T-helper 1 cell treated with Interleukin-12 subunit alpha and Interleukin-12 subunit beta and Interleukin-4 antibody, amounts not matched to agents 30 μg/mL and 1 μg/mL, for 36 hours (primary cell): ENCODE data around the gene IP6K2.
"Not testable (repeated sequence)": the region's sequence is repeated elsewhere in the genome, so short reads cannot be mapped to it uniquely, and the experiment has no call there.

Experiments used
- H3K27ac Mint-ChIP-seq: one replicate; pipeline ENCODE4 v1.8.0; 2021; ENCODE audit warnings: mild to moderate bottlenecking, mixed read lengths
- H3K27me3 Mint-ChIP-seq: one replicate; pipeline ENCODE4 v1.8.0; 2021; ENCODE audit warnings: low read depth, mixed read lengths
- H3K36me3 Mint-ChIP-seq: one replicate; pipeline ENCODE4 v1.8.0; 2021; ENCODE audit warnings: low read depth, mixed read lengths
- H3K4me1 Mint-ChIP-seq: one replicate; pipeline ENCODE4 v1.8.0; 2021; ENCODE audit warnings: low read depth, mixed read lengths
- H3K4me3 Mint-ChIP-seq: one replicate; pipeline ENCODE4 v1.8.0; 2021; ENCODE audit warnings: mild to moderate bottlenecking, moderate library complexity, mixed read lengths
- H3K9me3 Mint-ChIP-seq: one replicate; pipeline ENCODE4 v1.8.0; 2021; ENCODE audit warnings: mixed read lengths

Gene IP6K2

DNA sequence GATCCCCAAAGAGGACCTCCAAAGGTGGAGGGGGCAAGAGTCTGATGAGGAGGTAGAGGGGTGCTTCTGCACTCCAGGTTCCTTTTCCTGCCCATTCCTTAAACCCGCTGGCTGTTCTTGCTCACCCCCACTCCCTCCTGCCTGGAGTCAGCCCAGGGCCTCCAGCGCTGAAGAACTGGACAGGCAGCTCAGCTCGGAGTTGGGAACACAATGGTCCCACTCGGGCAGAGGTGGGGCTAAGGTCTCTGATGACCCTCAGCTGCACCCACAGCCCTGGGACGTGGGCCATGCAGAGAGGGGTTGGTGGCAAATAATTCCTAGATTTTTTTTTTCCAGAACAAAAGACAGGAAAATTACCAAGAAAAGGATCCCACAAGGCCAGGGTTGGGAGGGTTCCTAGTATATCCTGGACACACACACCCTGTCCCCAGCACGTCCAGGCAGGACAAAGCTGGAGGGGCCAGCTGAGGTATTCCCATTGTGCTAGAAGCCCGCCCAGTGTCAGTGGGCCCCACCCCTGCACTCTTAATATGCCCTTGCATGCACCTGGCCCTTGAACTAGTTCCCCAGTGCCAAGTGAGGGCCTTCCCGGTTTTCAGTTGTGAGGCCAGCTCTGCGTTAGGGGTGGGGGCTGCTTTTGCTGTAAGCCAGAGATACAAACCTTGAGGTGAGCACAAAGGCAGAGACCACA, 22.1 kb upstream of the IP6K2 start:
- H3K9me3 Mint-ChIP-seq = no peaks in the 10 kb centered on the region
- H3K4me1 Mint-ChIP-seq = no peaks in the 10 kb centered on the region
- no peak overlapping the region for H3K27ac Mint-ChIP-seq
- no peaks in the 10 kb centered on the region for H3K27me3 Mint-ChIP-seq
- H3K4me3 Mint-ChIP-seq = no peak overlapping the region
- no peaks in the 10 kb centered on the region for H3K36me3 Mint-ChIP-seq

- Mint-ChIP-seq H3K4me1 (no peaks in the 10 kb centered on the region), H3K9me3 (no peaks in the 10 kb centered on the region), H3K27ac (no peak overlapping the region), H3K36me3 (no peaks in the 10 kb centered on the region), H3K27me3 (no peaks in the 10 kb centered on the region), H3K4me3 (no peak overlapping the region)
These were observed 21.1 kb upstream of the IP6K2 start for GRCh38 chr3:48738144-48738536.

DNA sequence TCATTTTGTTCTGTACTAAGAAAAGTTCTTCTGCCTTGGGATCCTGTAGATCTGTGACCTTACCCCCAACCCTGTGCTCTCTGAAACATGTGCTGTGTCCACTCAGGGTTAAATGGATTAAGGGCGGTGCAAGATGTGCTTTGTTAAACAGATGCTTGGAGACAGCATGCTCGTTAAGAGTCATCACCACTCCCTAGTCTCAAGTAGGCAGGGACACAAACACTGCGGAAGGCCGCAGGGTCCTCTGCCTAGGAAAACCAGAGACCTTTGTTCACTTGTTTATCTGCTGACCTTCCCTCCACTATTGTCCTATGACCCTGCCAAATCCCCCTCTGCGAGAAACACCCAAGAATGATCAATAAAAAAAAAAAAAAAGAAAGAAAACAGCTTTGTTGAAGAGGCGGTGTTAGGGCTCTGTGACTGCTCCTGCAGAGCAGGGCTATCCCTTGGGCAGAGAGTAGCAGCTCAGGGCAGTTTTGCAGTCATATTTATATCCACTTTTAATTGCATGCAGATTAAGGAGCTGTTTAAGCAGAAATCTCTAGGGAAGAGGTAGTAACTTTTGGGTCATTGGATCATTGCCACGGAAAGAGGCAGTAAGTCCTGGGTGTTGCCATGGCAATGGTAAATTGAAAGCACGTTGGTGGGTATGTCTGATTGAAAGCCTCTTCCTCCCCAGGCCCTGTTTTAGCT, 18.2 kb upstream of the IP6K2 start:
- not testable (repeated sequence) for H3K27me3 Mint-ChIP-seq, H3K27ac Mint-ChIP-seq, H3K4me1 Mint-ChIP-seq, H3K4me3 Mint-ChIP-seq, H3K36me3 Mint-ChIP-seq, H3K9me3 Mint-ChIP-seq

DNA sequence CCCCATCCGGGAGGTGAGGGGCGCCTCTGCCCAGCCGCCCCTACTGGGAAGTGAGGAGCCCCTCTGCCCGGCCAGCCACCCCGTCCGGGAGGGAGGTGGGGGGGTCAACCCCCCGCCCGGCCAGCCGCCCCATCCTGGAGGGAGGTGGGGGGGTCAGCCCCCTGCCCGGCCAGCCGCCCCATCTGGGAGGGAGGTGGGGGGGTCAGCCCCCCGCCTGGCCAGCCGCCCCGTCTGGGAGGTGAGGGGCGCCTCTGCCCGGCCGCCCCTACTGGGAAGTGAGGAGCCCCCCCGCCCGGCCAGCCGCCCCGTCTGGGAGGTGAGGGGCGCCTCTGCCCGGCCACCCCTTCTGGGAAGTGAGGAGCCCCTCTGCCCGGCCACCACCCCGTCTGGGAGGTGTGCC, 17.5 kb upstream of the IP6K2 start:
- H3K4me1 Mint-ChIP-seq, H3K36me3 Mint-ChIP-seq, H3K4me3 Mint-ChIP-seq, H3K27me3 Mint-ChIP-seq, H3K27ac Mint-ChIP-seq, H3K9me3 Mint-ChIP-seq: not testable (repeated sequence)

- not testable (repeated sequence) for H3K4me1 Mint-ChIP-seq, H3K27ac Mint-ChIP-seq, H3K9me3 Mint-ChIP-seq, H3K36me3 Mint-ChIP-seq, H3K27me3 Mint-ChIP-seq, H3K4me3 Mint-ChIP-seq
These were observed 16.9 kb upstream of the IP6K2 start for GRCh38 chr3:48733752-48734518.

DNA sequence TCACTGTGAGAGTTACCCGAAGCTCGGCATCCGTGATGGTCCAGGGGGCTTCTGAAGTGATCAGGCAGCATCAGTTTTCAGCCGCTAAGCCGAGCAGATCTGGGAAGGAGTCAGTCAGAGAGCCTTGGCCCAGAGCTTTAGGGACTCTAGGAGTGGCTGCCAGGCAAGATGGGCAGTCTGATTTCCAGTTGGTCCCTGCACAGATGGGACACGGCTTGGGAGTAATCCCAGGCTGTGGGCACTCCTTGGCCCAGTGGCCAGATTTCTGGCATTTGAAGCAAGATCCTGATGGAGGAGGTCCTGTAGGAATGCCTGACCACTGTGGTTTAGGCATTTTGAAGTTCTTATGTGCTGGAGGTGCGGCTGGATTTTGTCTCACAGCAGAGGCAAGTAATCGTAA, 10.5 kb upstream of the IP6K2 start:
- no peaks in the 10 kb centered on the region for H3K9me3 Mint-ChIP-seq

DNA sequence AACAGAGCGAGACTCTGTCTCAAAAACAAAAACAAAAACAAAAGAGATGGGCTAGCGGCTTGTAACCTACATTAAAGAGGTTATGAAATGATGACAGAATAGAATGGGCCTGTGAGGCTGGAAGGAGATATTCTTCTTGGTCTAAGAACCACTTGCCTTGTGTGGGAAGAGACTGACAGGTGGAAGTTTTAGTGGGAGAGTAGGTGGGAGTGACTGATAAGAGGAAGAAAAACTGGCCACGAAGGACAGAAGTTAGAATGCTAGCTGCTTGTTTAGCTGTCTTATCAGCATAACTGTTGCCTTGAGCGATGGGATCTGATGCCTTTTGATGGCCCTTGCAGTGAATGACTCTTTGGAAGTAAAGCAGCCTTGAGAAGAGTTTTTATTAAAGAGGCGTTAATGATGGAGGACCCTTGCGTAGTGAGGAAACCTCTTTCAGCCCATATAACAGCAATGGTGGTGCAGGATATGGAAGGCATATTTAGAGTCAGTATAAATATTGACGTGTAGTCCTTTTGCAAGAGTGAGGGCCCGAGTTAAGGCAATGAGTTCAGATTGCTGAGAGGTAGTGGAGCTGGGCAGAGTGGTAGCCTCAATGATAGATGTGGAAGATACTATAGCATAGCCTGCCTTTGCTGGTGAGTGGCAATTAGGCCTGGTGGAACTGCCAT, 8.3 kb upstream of the IP6K2 start:
- H3K4me3 Mint-ChIP-seq, H3K36me3 Mint-ChIP-seq, H3K27ac Mint-ChIP-seq, H3K9me3 Mint-ChIP-seq, H3K4me1 Mint-ChIP-seq: not testable (repeated sequence)
- H3K27me3 Mint-ChIP-seq = peaks cover 16% of the 10 kb centered on the region

More for the DNA sequence above, 10.5 kb upstream of the IP6K2 start:
- no peaks in the 10 kb centered on the region for H3K36me3 Mint-ChIP-seq
- H3K27ac Mint-ChIP-seq = no peak overlapping the region
- no peak overlapping the region for H3K4me3 Mint-ChIP-seq
- H3K27me3 Mint-ChIP-seq = peaks cover 9% of the 10 kb centered on the region
- no peaks in the 10 kb centered on the region for H3K4me1 Mint-ChIP-seq

DNA sequence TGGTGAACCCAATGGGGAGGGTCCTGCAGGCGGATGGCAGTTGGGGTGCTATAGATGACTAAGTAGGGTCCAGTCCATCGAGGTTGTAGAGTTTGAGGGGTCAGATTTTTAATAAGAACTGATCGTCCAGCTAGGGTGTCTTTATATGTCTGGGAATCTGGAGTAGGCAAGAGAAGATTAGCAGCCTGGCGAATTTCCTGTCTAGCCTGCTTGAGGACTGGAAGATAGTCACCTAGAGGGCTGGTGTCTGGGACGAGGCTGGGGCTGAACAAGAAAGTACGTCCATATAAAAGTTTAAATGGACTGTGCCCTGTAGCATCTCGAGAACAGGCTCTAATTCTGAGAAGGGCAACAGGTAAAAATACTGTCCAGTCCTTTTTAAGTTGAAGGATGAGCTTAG, 6.7 kb upstream of the IP6K2 start:
- Mint-ChIP-seq H3K36me3 (no peaks in the 10 kb centered on the region), H3K4me3 (no peak overlapping the region), H3K27me3 (peaks cover 26% of the 10 kb centered on the region), H3K27ac (no peak overlapping the region), H3K9me3 (no peaks in the 10 kb centered on the region), H3K4me1 (no peaks in the 10 kb centered on the region)

- H3K4me3 Mint-ChIP-seq, H3K36me3 Mint-ChIP-seq, H3K9me3 Mint-ChIP-seq, H3K27ac Mint-ChIP-seq, H3K4me1 Mint-ChIP-seq: not testable (repeated sequence)
- H3K27me3 Mint-ChIP-seq = peaks cover 26% of the 10 kb centered on the region
These were observed 6.3 kb upstream of the IP6K2 start for GRCh38 chr3:48723293-48723692.

DNA sequence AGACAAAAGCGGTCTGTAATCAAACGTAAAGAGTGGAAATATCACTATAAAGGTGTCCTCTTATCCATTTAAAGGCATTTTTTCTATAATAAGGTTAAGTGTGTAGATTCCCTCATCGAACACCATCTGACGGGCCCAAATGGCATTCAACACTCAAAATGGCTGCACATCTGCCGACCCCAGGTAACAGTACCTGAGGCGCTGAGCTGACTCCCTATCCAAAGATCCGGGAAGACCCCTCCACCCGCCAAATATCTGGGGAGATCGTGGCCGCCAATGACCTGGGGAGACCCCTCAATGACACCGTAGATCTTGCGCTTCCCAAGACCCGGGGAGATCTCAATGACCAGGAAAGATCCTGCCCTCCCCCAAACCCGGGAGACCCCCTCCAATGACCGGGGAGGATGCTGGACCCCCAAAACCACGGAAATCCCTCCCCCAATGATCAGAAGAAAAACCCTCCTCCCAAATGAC, 476 bp downstream of the IP6K2 start:
- Mint-ChIP-seq H3K27ac (peak overlapping the region; percentile 98), H3K4me3 (peak overlapping the region; percentile 97), H3K9me3 (no peaks in the 10 kb centered on the region), H3K27me3 (peaks cover 17% of the 10 kb centered on the region), H3K36me3 (peaks cover 15% of the 10 kb centered on the region), H3K4me1 (peaks cover 31% of the 10 kb centered on the region)

GRCh38 chr3:48715174-48715800, 1.7 kb downstream of the IP6K2 start:
- Mint-ChIP-seq H3K27ac (peak overlapping the region; percentile 70), H3K4me1 (peaks cover 34% of the 10 kb centered on the region), H3K4me3 (peak overlapping the region; percentile 97), H3K36me3 (peaks cover 15% of the 10 kb centered on the region), H3K27me3 (peaks cover 9% of the 10 kb centered on the region), H3K9me3 (no peaks in the 10 kb centered on the region)

- Mint-ChIP-seq H3K27ac (no peak overlapping the region), H3K36me3 (peaks cover 20% of the 10 kb centered on the region), H3K4me3 (no peak overlapping the region)
These were observed 5.3 kb downstream of the IP6K2 start for GRCh38 chr3:48711727-48712126.

GRCh38 chr3:48709051-48709461, 8.0 kb downstream of the IP6K2 start:
- H3K9me3 Mint-ChIP-seq = no peaks in the 10 kb centered on the region
- peaks cover 17% of the 10 kb centered on the region for H3K36me3 Mint-ChIP-seq
- no peak overlapping the region for H3K27ac Mint-ChIP-seq
- no peak overlapping the region for H3K4me3 Mint-ChIP-seq
- no peaks in the 10 kb centered on the region for H3K27me3 Mint-ChIP-seq
- H3K4me1 Mint-ChIP-seq = peaks cover 19% of the 10 kb centered on the region

More at GRCh38 chr3:48711727-48712126, 5.3 kb downstream of the IP6K2 start:
- no peaks in the 10 kb centered on the region for H3K27me3 Mint-ChIP-seq
- H3K4me1 Mint-ChIP-seq = peaks cover 32% of the 10 kb centered on the region
- no peaks in the 10 kb centered on the region for H3K9me3 Mint-ChIP-seq

DNA sequence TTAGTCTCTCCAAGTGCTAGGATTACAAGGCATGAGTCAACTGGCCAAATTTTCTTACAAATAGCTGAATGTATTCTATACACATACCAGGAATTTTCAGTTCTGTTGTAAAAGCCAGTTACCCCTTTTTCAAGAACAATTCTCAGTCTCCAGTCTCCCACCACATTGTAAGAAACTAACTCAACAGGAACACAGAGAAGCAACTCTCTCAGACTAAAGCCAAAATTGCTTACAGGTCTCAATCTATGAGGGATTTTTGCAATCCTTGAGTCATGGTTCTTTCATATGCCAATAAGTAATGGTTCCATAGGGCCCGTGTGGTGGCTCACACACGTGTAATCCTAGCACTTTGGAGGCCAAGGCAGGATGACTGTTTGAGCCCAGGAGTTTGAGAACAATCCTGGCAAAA, 8.5 kb downstream of the IP6K2 start:
- Mint-ChIP-seq H3K4me1 (peaks cover 19% of the 10 kb centered on the region), H3K27me3 (no peaks in the 10 kb centered on the region), H3K4me3 (no peak overlapping the region), H3K9me3 (no peaks in the 10 kb centered on the region), H3K36me3 (peaks cover 19% of the 10 kb centered on the region), H3K27ac (no peak overlapping the region)
